Transverse colon (tissue), 4 donors: ENCODE data around the gene PRND. TPM values are rescaled to one million over a fixed set of nuclear protein-coding genes. Genes with fewer than 3 reads are reported as not detected.
"Not testable (repeated sequence)": the region's sequence is repeated elsewhere in the genome, so short reads cannot be mapped to it uniquely, and the experiment has no call there.

Source experiments
- DNase-seq: peaks from one replicate; pipeline ENCODE4 v3.0.0-alpha.2; 2019
- H3K27ac ChIP-seq, 4 donors: fragments of 200-600 bp; sonication (generic); 2 replicates each; pipeline ENCODE4 v1.5.1; 2016 to 2018; ENCODE audit warnings: inconsistent platforms in 4 of 4
- H3K27me3 ChIP-seq: fragments of 200-600 bp; sonication (generic); 2 replicates; pipeline ENCODE4 v1.5.1; 2017; ENCODE audit warnings: inconsistent platforms
- H3K36me3 ChIP-seq, 4 donors: fragments of 200-600 bp; sonication (generic); 2 replicates each; pipeline ENCODE4 v1.5.1; 2017 to 2019; ENCODE audit warnings: inconsistent platforms in 4 of 4
- H3K4me1 ChIP-seq, 4 donors: fragments of 200-600 bp; sonication (generic); 2 replicates each; pipeline ENCODE4 v1.5.1; 2017 to 2020; ENCODE audit warnings: inconsistent platforms in 4 of 4
- H3K4me3 ChIP-seq, 4 donors: fragments of 200-600 bp; sonication (generic); 1 replicate in 1 of 4; 2 replicates in 3 of 4; pipeline versions ENCODE4 v1.5.1 to v1.6.1; 2017 to 2019; ENCODE audit warnings: inconsistent platforms in 4 of 4
- H3K9me3 ChIP-seq, 2 donors: fragments of 200-600 bp; sonication (generic); 2 replicates each; pipeline ENCODE4 v1.5.1; 2017 to 2019; ENCODE audit warnings: inconsistent platforms in 2 of 2
- CTCF ChIP-seq, 5 experiments: fragments of 200-600 bp in 3 of 5; fragments of 450-650 bp in 2 of 5; sonication (generic) in 3 of 5; IDR thresholded peaks; 1 replicate in 2 of 5; 2 replicates in 3 of 5; pipeline ENCODE4 v1.5.1; 2016 to 2017; ENCODE audit warnings: antibody characterized with exemption in 5 of 5, inconsistent platforms in 3 of 5, mild to moderate bottlenecking in 2 of 5, moderate library complexity in 1 of 5
- EP300 ChIP-seq: sonication (generic); formaldehyde crosslinking; IDR thresholded peaks from one replicate; pipeline ENCODE4 v1.6.1; 2017; ENCODE audit warnings: antibody characterized with exemption, low read depth
- POLR2A ChIP-seq: fragments of 450-650 bp; IDR thresholded peaks from one replicate; pipeline ENCODE4 v1.6.1; 2016; ENCODE audit warnings: antibody characterized with exemption, mild to moderate bottlenecking, moderate library complexity
- POLR2AphosphoS5 ChIP-seq, 3 donors: sonication (generic); formaldehyde crosslinking; IDR thresholded peaks; one replicate each; pipeline ENCODE4 v1.6.1; 2016; ENCODE audit warnings: antibody characterized with exemption in 3 of 3
- WGBS, 2 donors: methylation state at CpG; one replicate each; pipeline ENCODE4 v1.1.5; 2018; ENCODE audit warnings: low coverage in 1 of 2; 5-methylcytosine and 5-hydroxymethylcytosine counted together
- in situ Hi-C, 4 donors: fragments of 200-750 bp; cut with MboI; loops; one replicate each; pipeline versions ENCODE4 v1.15.0 to v1.15.1; 2017; ENCODE audit warnings: low sequenced_read_pairs in 3 of 4, low pct_ligation_motif_present in 1 of 4, low pct_unique_long_range_greater_than_20kb in 1 of 4
- intact Hi-C: fragments of 100-400 bp; cut with DNase I; formaldehyde crosslinking; loops from one replicate; pipeline ENCODE4 v1.15.1; 2023; ENCODE audit warnings: low total_unique reads
- total RNA-seq, 4 donors: library from RNA; depleted of rRNA; stranded (reverse); fragments of >200 nt; gene quantifications; one replicate each; pipeline ENCODE4 v1.1.0, GENCODE V29; 2016

PRND gene
- total RNA-seq, 4 donors from 2014 or later: not detected

- TF ChIP-seq CTCF (IDR thresholded peaks at IDR 0.05): no peak
- TF ChIP-seq EP300: no peak
- no peak for TF ChIP-seq POLR2AphosphoS5 (IDR thresholded peaks at IDR 0.05)
- TF ChIP-seq POLR2A: no peak
- peaks cover 0 to 9% of the 10 kb centered on the region in 2 donors for H3K9me3 ChIP-seq
- intact Hi-C loops (no loop called here), in situ Hi-C loops (no loop called here)
- H3K4me3 ChIP-seq: no peak overlapping the region
- H3K27me3 ChIP-seq: no peaks in the 10 kb centered on the region
- no peaks in the 10 kb centered on the region for H3K4me1 ChIP-seq
- H3K36me3 ChIP-seq: no peaks in the 10 kb centered on the region
- no peak overlapping the region for H3K27ac ChIP-seq
- WGBS, 2 donors: 69% methylated on average over 1 of the region's 1 CpG; no CpG with 5 or more reads in 1 of the 2 donors
- no peak for DNase-seq
Measured at GRCh38 chr20:4770026-4770425, 48.3 kb downstream of the PRND start.

- WGBS, 2 donors: 70 to 77% methylated on average over 5 of the region's 5 CpGs
- no peak for DNase-seq
- no peak overlapping the region for H3K27ac ChIP-seq
- H3K4me3 ChIP-seq: no peak overlapping the region
- H3K36me3 ChIP-seq: no peaks in the 10 kb centered on the region
- H3K4me1 ChIP-seq: no peaks in the 10 kb centered on the region
- intact Hi-C loops (no loop called here), in situ Hi-C loops (no loop called here)
- H3K9me3 ChIP-seq: peaks cover 0 to 9% of the 10 kb centered on the region in 2 donors
- H3K27me3 ChIP-seq: no peaks in the 10 kb centered on the region
- no peak for TF ChIP-seq CTCF (IDR thresholded peaks at IDR 0.05)
- no peak for TF ChIP-seq POLR2AphosphoS5 (IDR thresholded peaks at IDR 0.05)
- TF ChIP-seq EP300: no peak
Measured at GRCh38 chr20:4771004-4771403, 49.3 kb downstream of the PRND start.

GRCh38 chr20:4772132-4772531 is 50.4 kb downstream of the PRND start:
- TF ChIP-seq EP300 (no peak), POLR2A (no peak)
- WGBS, 2 donors: 88 to 100% methylated on average over 2 to 3 of the region's 3 CpGs
- intact Hi-C loops (no loop called here), in situ Hi-C loops (no loop called here)
- Histone ChIP-seq H3K4me3 (no peak overlapping the region), H3K9me3 (peaks cover 0 to 9% of the 10 kb centered on the region in 2 donors), H3K27ac (no peak overlapping the region), H3K27me3 (no peaks in the 10 kb centered on the region), H3K4me1 (no peaks in the 10 kb centered on the region), H3K36me3 (no peaks in the 10 kb centered on the region)
- no peak for DNase-seq

- H3K4me1 ChIP-seq, H3K36me3 ChIP-seq, in situ Hi-C loops, H3K9me3 ChIP-seq, H3K27me3 ChIP-seq, H3K27ac ChIP-seq, DNase-seq, intact Hi-C loops, H3K4me3 ChIP-seq: not testable (repeated sequence)
- WGBS, 2 donors: 85 to 93% methylated on average over 3 to 5 of the region's 5 CpGs
Measured at GRCh38 chr20:4773014-4773413, 51.3 kb downstream of the PRND start.

- Histone ChIP-seq H3K36me3 (no peaks in the 10 kb centered on the region), H3K9me3 (peaks cover 0 to 9% of the 10 kb centered on the region in 2 donors), H3K27ac (peak overlapping the region in 2 of 4 donors; percentile 14 to 62), H3K4me1 (no peaks in the 10 kb centered on the region), H3K4me3 (no peak overlapping the region), H3K27me3 (no peaks in the 10 kb centered on the region)
- in situ Hi-C loops (no loop called here), intact Hi-C loops (no loop called here)
- no peak for DNase-seq
- TF ChIP-seq POLR2AphosphoS5 (IDR thresholded peaks at IDR 0.05): no peak
- no peak for TF ChIP-seq POLR2A
- TF ChIP-seq EP300: no peak
- TF ChIP-seq CTCF (IDR thresholded peaks at IDR 0.05): no peak
- 87% methylated on average over 5 of the region's 5 CpGs; no CpG with 5 or more reads in 1 of the 2 donors for WGBS, 2 donors
Measured at GRCh38 chr20:4773736-4774135, 52.0 kb downstream of the PRND start.
